Globus pallidus (tissue), 1 donor: ENCODE results near the gene LRRC1.
"Not testable (repeated sequence)": the region's sequence is repeated elsewhere in the genome, so short reads cannot be mapped to it uniquely, and the experiment has no call there.

ENCODE experiments used
- DNase-seq: peaks from one replicate; pipeline ENCODE4 v3.0.0-alpha.2; 2015; ENCODE audit warnings: low spot score

Gene LRRC1

GRCh38 chr6:53792973-53793317 is 1.9 kb upstream of the LRRC1 start:
- DNase-seq, result no peak

GRCh38 chr6:53793318-53794136 is 1.3 kb upstream of the LRRC1 start:
- DNase-seq, result no peak

- DNase-seq, result peak; percentile 89
Measured at GRCh38 chr6:53794137-53794719, 577 bp upstream of the LRRC1 start.

- DNase-seq, result peak; percentile 41
Measured at GRCh38 chr6:53795340-53795701, 516 bp downstream of the LRRC1 start.

GRCh38 chr6:53795702-53796450 is 1.1 kb downstream of the LRRC1 start:
- peak; percentile 42 for DNase-seq

GRCh38 chr6:53796451-53796780 is 1.6 kb downstream of the LRRC1 start:
- DNase-seq, result peak; percentile 58

- DNase-seq, result no peak
Measured at GRCh38 chr6:53796791-53797190, 2.0 kb downstream of the LRRC1 start.

- no peak for DNase-seq
Measured at GRCh38 chr6:53797304-53797703, 2.5 kb downstream of the LRRC1 start.

GRCh38 chr6:53799340-53799739 is 4.5 kb downstream of the LRRC1 start:
- no peak for DNase-seq

- no peak for DNase-seq
Measured at GRCh38 chr6:53801022-53801421, 6.2 kb downstream of the LRRC1 start.

- no peak for DNase-seq
Measured at GRCh38 chr6:53802582-53802981, 7.8 kb downstream of the LRRC1 start.

GRCh38 chr6:53803081-53803860 is 8.5 kb downstream of the LRRC1 start:
- DNase-seq, result no peak

- no peak for DNase-seq
Measured at GRCh38 chr6:53805016-53805415, 10.2 kb downstream of the LRRC1 start.

GRCh38 chr6:53805725-53806124 is 10.9 kb downstream of the LRRC1 start:
- DNase-seq, result no peak

GRCh38 chr6:53807606-53808005 is 12.8 kb downstream of the LRRC1 start:
- DNase-seq, result not testable (repeated sequence)

GRCh38 chr6:53808302-53808881 is 13.6 kb downstream of the LRRC1 start:
- DNase-seq, result no peak

- DNase-seq, result no peak
Measured at GRCh38 chr6:53809691-53810090, 14.9 kb downstream of the LRRC1 start.

- DNase-seq, result no peak
Measured at GRCh38 chr6:53811082-53811481, 16.3 kb downstream of the LRRC1 start.

- DNase-seq, result no peak
Measured at GRCh38 chr6:53811746-53812145, 16.9 kb downstream of the LRRC1 start.

- no peak for DNase-seq
Measured at GRCh38 chr6:53813096-53813495, 18.3 kb downstream of the LRRC1 start.

GRCh38 chr6:53813801-53814200 is 19.0 kb downstream of the LRRC1 start:
- DNase-seq, result no peak

GRCh38 chr6:53814353-53814752 is 19.5 kb downstream of the LRRC1 start:
- DNase-seq, result no peak
